SK-N-SH (cell line): ENCODE results near the gene PLXNB3.

ENCODE experiments used
- CHD2 ChIP-seq: fragments of 150-350 bp; IDR thresholded peaks from 2 replicates; pipeline ENCODE4 v1.6.1; 2018; ENCODE audit warnings: low read length; ENCODE audit not compliant: partially characterized antibody
- EZH2phosphoT487 ChIP-seq: fragments of 200-600 bp; sonication (generic); IDR thresholded peaks from 2 replicates; pipeline ENCODE4 v1.6.1; 2017; ENCODE audit warnings: low read depth, mixed run types, mild to moderate bottlenecking, antibody characterized with exemption, moderate library complexity, borderline replicate concordance
- FOXM1 ChIP-seq: IDR thresholded peaks from 2 replicates; pipeline ENCODE4 v1.4.0; 2012; ENCODE audit warnings: low read depth, mild to moderate bottlenecking
- MXI1 ChIP-seq: IDR thresholded peaks from 2 replicates; pipeline ENCODE4 v1.6.1; 2012; ENCODE audit warnings: mild to moderate bottlenecking, low read depth, low read length, improper control_type of control experiment
- POLR2AphosphoS5 ChIP-seq: IDR thresholded peaks from 2 replicates; pipeline ENCODE4 v1.6.1; 2012; ENCODE audit warnings: low read depth, low read length
- YY1 ChIP-seq: IDR thresholded peaks from 2 replicates; pipeline ENCODE4 v1.4.0; 2012; ENCODE audit warnings: low read depth, mild to moderate bottlenecking
- TF ChIP-seq, protein P1 (sequence below): fragments of 200-600 bp; sonication (generic); IDR thresholded peaks from 2 replicates; pipeline ENCODE4 v1.6.1; 2017; ENCODE audit warnings: antibody characterized with exemption, mild to moderate bottlenecking, moderate library complexity
- TF ChIP-seq, protein P2 (sequence below): IDR thresholded peaks from 2 replicates; pipeline ENCODE4 v1.4.0; 2012; ENCODE audit warnings: low read depth
- TF ChIP-seq, protein P3 (sequence below): IDR thresholded peaks from 2 replicates; pipeline ENCODE4 v1.6.1; 2012; ENCODE audit warnings: mild to moderate bottlenecking, low read depth, low read length, moderate library complexity

DNA sequence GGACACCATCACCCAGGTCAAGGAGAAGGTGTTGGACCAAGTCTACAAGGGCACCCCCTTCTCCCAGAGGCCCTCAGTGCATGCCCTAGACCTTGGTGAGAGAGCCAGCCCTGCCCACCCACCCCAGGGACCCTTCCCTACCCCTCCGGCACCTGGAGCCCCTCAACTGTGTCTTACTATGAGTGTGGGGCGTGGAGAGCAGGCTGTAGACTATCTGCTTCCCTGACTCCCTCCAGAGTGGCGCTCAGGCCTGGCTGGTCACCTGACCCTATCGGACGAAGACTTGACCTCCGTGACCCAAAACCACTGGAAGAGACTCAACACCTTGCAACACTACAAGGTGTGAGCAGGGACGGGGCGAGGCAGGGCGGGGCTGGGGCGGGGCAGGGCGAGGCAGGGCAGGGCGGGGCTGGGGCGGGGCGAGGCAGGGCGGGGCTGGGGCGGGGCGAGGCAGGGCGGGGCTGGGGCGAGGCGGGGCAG lies 12.1 kb downstream of the PLXNB3 start:
- TF ChIP-seq MXI1 (no peak), POLR2AphosphoS5 (no peak), CHD2 (no peak), YY1 (no peak), FOXM1 (no peak), EZH2phosphoT487 (no peak)
- TF ChIP-seq, protein P1, sequence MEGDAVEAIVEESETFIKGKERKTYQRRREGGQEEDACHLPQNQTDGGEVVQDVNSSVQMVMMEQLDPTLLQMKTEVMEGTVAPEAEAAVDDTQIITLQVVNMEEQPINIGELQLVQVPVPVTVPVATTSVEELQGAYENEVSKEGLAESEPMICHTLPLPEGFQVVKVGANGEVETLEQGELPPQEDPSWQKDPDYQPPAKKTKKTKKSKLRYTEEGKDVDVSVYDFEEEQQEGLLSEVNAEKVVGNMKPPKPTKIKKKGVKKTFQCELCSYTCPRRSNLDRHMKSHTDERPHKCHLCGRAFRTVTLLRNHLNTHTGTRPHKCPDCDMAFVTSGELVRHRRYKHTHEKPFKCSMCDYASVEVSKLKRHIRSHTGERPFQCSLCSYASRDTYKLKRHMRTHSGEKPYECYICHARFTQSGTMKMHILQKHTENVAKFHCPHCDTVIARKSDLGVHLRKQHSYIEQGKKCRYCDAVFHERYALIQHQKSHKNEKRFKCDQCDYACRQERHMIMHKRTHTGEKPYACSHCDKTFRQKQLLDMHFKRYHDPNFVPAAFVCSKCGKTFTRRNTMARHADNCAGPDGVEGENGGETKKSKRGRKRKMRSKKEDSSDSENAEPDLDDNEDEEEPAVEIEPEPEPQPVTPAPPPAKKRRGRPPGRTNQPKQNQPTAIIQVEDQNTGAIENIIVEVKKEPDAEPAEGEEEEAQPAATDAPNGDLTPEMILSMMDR = no peak
- TF ChIP-seq, protein P2, sequence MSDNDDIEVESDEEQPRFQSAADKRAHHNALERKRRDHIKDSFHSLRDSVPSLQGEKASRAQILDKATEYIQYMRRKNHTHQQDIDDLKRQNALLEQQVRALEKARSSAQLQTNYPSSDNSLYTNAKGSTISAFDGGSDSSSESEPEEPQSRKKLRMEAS = no peak
- TF ChIP-seq, protein P3, sequence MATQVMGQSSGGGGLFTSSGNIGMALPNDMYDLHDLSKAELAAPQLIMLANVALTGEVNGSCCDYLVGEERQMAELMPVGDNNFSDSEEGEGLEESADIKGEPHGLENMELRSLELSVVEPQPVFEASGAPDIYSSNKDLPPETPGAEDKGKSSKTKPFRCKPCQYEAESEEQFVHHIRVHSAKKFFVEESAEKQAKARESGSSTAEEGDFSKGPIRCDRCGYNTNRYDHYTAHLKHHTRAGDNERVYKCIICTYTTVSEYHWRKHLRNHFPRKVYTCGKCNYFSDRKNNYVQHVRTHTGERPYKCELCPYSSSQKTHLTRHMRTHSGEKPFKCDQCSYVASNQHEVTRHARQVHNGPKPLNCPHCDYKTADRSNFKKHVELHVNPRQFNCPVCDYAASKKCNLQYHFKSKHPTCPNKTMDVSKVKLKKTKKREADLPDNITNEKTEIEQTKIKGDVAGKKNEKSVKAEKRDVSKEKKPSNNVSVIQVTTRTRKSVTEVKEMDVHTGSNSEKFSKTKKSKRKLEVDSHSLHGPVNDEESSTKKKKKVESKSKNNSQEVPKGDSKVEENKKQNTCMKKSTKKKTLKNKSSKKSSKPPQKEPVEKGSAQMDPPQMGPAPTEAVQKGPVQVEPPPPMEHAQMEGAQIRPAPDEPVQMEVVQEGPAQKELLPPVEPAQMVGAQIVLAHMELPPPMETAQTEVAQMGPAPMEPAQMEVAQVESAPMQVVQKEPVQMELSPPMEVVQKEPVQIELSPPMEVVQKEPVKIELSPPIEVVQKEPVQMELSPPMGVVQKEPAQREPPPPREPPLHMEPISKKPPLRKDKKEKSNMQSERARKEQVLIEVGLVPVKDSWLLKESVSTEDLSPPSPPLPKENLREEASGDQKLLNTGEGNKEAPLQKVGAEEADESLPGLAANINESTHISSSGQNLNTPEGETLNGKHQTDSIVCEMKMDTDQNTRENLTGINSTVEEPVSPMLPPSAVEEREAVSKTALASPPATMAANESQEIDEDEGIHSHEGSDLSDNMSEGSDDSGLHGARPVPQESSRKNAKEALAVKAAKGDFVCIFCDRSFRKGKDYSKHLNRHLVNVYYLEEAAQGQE = no peak
